Skeletal muscle satellite cell (primary cell): ENCODE measurements around the gene SEPTIN2.

ENCODE experiments used
- H3K27me3 ChIP-seq: 2 replicates; pipeline ENCODE4 v1.7.0; 2013; ENCODE audit warnings: low read length; ENCODE audit not compliant: control insufficient read depth, insufficient read depth
- H3K36me3 ChIP-seq: 2 replicates; pipeline ENCODE4 v1.7.0; 2013; ENCODE audit warnings: mild to moderate bottlenecking, control low read depth, low read length; ENCODE audit not compliant: insufficient read depth
- H3K4me1 ChIP-seq: 2 replicates; pipeline ENCODE4 v1.7.0; 2013; ENCODE audit warnings: low read length; ENCODE audit not compliant: control insufficient read depth, insufficient read depth
- H3K4me2 ChIP-seq: 2 replicates; pipeline ENCODE4 v1.7.0; 2013; ENCODE audit warnings: mild to moderate bottlenecking, low read length
- H3K4me3 ChIP-seq: 2 replicates; pipeline ENCODE4 v1.7.0; 2013; ENCODE audit warnings: low read length
- H3K9ac ChIP-seq: 2 replicates; pipeline ENCODE4 v1.7.0; 2013; ENCODE audit warnings: mild to moderate bottlenecking, low read depth, low read length, moderate library complexity
- H3K9me3 ChIP-seq: replicated peaks from 2 replicates; pipeline ENCODE4 v1.7.0; 2013; ENCODE audit warnings: mild to moderate bottlenecking, control low read depth, low read length

The SEPTIN2 gene

DNA sequence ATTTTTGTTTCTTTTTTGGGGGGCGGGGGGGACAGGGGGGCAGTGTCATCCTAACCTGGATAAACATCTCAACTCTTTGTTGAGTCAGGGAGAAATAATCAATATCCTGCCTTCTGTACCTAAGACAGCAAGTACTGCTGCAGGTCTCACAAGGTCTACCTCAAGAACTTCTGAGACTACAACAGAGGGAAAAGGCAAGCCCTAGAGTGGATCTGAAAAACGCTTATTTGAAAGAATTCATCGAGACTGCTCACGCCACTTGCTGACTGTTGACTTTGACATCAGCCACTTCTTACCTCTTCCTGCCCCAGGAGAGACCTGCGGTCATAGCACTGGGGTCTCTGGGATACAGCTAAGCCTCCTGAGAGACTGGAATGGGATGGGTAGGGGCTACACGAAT lies 8.7 kb upstream of the SEPTIN2 start:
- Histone ChIP-seq H3K36me3 (peaks cover 2% of the 10 kb centered on the region), H3K4me2 (no peak overlapping the region), H3K4me3 (no peak overlapping the region), H3K9me3 (no peaks in the 10 kb centered on the region), H3K9ac (no peak overlapping the region), H3K4me1 (peaks cover 32% of the 10 kb centered on the region), H3K27me3 (no peaks in the 10 kb centered on the region)

- H3K36me3 ChIP-seq = peaks cover 2% of the 10 kb centered on the region
- H3K9me3 ChIP-seq = no peaks in the 10 kb centered on the region
- peaks cover 44% of the 10 kb centered on the region for H3K4me1 ChIP-seq
- no peaks in the 10 kb centered on the region for H3K27me3 ChIP-seq
- H3K4me2 ChIP-seq = no peak overlapping the region
- no peak overlapping the region for H3K9ac ChIP-seq
- no peak overlapping the region for H3K4me3 ChIP-seq
Observed at GRCh38 chr2:241308267-241308666, 7.5 kb upstream of the SEPTIN2 start.

- Histone ChIP-seq H3K27me3 (no peaks in the 10 kb centered on the region), H3K4me3 (no peak overlapping the region), H3K4me2 (no peak overlapping the region), H3K36me3 (peaks cover 2% of the 10 kb centered on the region), H3K9ac (no peak overlapping the region), H3K9me3 (no peaks in the 10 kb centered on the region), H3K4me1 (peaks cover 50% of the 10 kb centered on the region)
Observed at GRCh38 chr2:241308832-241309500, 6.8 kb upstream of the SEPTIN2 start.

GRCh38 chr2:241309684-241310117 lies 6.0 kb upstream of the SEPTIN2 start:
- Histone ChIP-seq H3K9me3 (no peaks in the 10 kb centered on the region), H3K4me1 (peaks cover 52% of the 10 kb centered on the region), H3K27me3 (no peaks in the 10 kb centered on the region), H3K4me2 (peak overlapping the region; percentile 22), H3K4me3 (no peak overlapping the region), H3K36me3 (peaks cover 2% of the 10 kb centered on the region), H3K9ac (no peak overlapping the region)

GRCh38 chr2:241310917-241311566 lies 4.7 kb upstream of the SEPTIN2 start:
- peaks cover 52% of the 10 kb centered on the region for H3K4me1 ChIP-seq

GRCh38 chr2:241312082-241312481 lies 3.6 kb upstream of the SEPTIN2 start:
- peaks cover 52% of the 10 kb centered on the region for H3K4me1 ChIP-seq
- H3K27me3 ChIP-seq = no peaks in the 10 kb centered on the region
- H3K4me2 ChIP-seq = peak overlapping the region; percentile 37
- no peaks in the 10 kb centered on the region for H3K9me3 ChIP-seq
- no peak overlapping the region for H3K9ac ChIP-seq
- H3K4me3 ChIP-seq = no peak overlapping the region
- H3K36me3 ChIP-seq = no peaks in the 10 kb centered on the region

More at GRCh38 chr2:241310917-241311566, 4.7 kb upstream of the SEPTIN2 start:
- Histone ChIP-seq H3K4me2 (no peak overlapping the region), H3K4me3 (no peak overlapping the region), H3K9ac (no peak overlapping the region), H3K9me3 (no peaks in the 10 kb centered on the region), H3K36me3 (peaks cover 2% of the 10 kb centered on the region), H3K27me3 (no peaks in the 10 kb centered on the region)

- no peaks in the 10 kb centered on the region for H3K27me3 ChIP-seq
- peak overlapping the region; percentile 92 for H3K4me2 ChIP-seq
- H3K4me1 ChIP-seq = peaks cover 54% of the 10 kb centered on the region
- H3K9me3 ChIP-seq = no peaks in the 10 kb centered on the region
- H3K36me3 ChIP-seq = peaks cover 3% of the 10 kb centered on the region
- H3K9ac ChIP-seq = peak overlapping the region; percentile 99
- H3K4me3 ChIP-seq = peak overlapping the region; percentile 95
Observed at GRCh38 chr2:241313543-241314095, 2.1 kb upstream of the SEPTIN2 start.

GRCh38 chr2:241314226-241315092 lies 1.3 kb upstream of the SEPTIN2 start:
- H3K4me2 ChIP-seq = peak overlapping the region; percentile 92
- H3K4me1 ChIP-seq = peaks cover 59% of the 10 kb centered on the region

DNA sequence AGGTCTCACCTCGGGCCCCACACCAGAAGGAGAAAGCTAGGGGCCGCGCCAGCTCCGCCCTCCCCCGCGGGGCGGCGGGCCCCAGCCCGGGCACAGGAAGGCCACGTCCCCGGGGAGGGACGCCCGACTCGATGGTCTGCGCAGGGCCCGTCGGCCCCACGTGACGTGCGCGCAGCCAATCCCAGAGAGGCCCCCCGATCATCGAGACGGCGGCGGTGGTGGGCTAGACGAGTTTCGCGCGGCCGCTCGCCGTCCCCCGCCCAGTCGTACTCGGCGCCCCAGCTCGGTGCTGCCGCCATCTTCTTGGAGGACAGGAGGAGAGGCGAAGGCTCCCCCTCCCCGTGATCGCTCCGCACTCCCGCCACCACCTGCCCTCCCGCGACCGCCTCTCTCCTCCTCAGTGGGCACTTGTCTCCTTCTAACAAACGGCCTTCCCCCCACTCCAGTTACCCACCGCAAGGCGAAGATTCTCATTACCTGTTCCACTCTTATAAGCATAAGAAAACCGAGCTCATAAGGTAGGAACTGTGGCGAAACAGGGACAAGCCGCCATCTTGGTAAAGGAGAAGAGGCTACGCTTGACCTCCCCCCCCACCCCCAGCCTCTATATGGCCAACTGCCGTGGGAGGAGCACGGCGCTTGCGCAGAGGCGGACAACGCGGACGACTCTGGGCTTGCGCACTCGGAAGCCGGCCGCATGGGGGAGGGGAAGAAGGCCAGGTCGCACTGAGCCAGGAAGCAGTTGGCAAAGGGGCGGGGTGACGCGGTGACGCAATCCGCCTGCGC lies 439 bp upstream of the SEPTIN2 start, which contains the start of gene HDLBP:
HDLBP (minus strand) TSS at position 580 of the 786 bp plus-strand sequence. CDS start 48,803 bp downstream, outside the sequence.
- Histone ChIP-seq H3K4me2 (peak within 1 kb of the TSS; percentile 93), H3K4me3 (peak within 1 kb of the TSS; percentile 99), H3K27me3 (no peaks in the 10 kb centered on the region), H3K9me3 (no peaks in the 10 kb centered on the region), H3K4me1 (peaks cover 57% of the 10 kb centered on the region), H3K36me3 (peaks cover 6% of the 10 kb centered on the region), H3K9ac (peak within 1 kb of the TSS; percentile 99)

More at GRCh38 chr2:241314226-241315092, 1.3 kb upstream of the SEPTIN2 start:
- Histone ChIP-seq H3K36me3 (peaks cover 6% of the 10 kb centered on the region), H3K27me3 (no peaks in the 10 kb centered on the region), H3K4me3 (peak overlapping the region; percentile 95), H3K9ac (peak overlapping the region; percentile 99), H3K9me3 (no peaks in the 10 kb centered on the region)

GRCh38 chr2:241316825-241317224 lies 1.1 kb downstream of the SEPTIN2 start:
- H3K36me3 ChIP-seq = peaks cover 8% of the 10 kb centered on the region
- no peaks in the 10 kb centered on the region for H3K27me3 ChIP-seq
- H3K9ac ChIP-seq = peak overlapping the region; percentile 97
- H3K9me3 ChIP-seq = no peaks in the 10 kb centered on the region
- peak overlapping the region; percentile 99 for H3K4me3 ChIP-seq
- H3K4me2 ChIP-seq = peak overlapping the region; percentile 93
- peaks cover 62% of the 10 kb centered on the region for H3K4me1 ChIP-seq
